HepG2 (cell line): Measurements from ENCODE around the gene HUNK. TPM values are rescaled to one million over a fixed set of nuclear protein-coding genes. Genes with fewer than 3 reads are reported as not detected.
A peak's percentile ranks its signal among the peaks of the same experiment; 100 is the strongest.

ENCODE experiments used
- ATAC-seq: fragments of 200-7000 bp; cut with Tn5 transposase; 3 replicates; pipeline ENCODE4 v1.9.1; 2020; ENCODE audit warnings: mild to moderate bottlenecking, moderate library complexity
- BruUV-seq: library from RNA; stranded (reverse); fragments of 400-500 nt; replicated peaks from 2 replicates; lab custom pipeline; 2021; lab: Mats Ljungman, UMichigan
- CTCF ChIA-PET: fragments of 300-600 bp; formaldehyde crosslinking; extraction: SDS; loops from one replicate; lab custom pipeline; 2021; ENCODE audit warnings: low total read pairs, inconsistent platforms, low intra/inter-chr PET ratio; lab: Yijun Ruan, JAX
- POLR2A ChIA-PET: fragments of 350-600 bp; sonication (Branson Sonifier 250); formaldehyde crosslinking; loops from one replicate; lab custom pipeline; 2020; ENCODE audit warnings: antibody characterized with exemption, inconsistent platforms; lab: Yijun Ruan, JAX
- DNase-seq: peaks from one replicate; pipeline ENCODE4 v3.0.0-alpha.2; 2015; ENCODE audit warnings: low spot score
- FAIRE-seq: peaks from 3 replicates; lab custom pipeline; 2011; peaks lifted over from hg19 to GRCh38; lab: Jason Lieb, UNC
- H2AFZ ChIP-seq: one replicate; pipeline ENCODE4 v1.6.1; 2011; ENCODE audit warnings: low read length, inconsistent platforms
- H3K27ac ChIP-seq: fragments of 300-600 bp; 3 replicates; pipeline ENCODE4 v1.8.0; 2011; ENCODE audit warnings: mixed run types, mild to moderate bottlenecking, mixed read lengths, low read length, inconsistent platforms; ENCODE audit not compliant: insufficient read depth; ENCODE audit errors: extremely low read length
- H3K27me3 ChIP-seq, 2 experiments: fragments of 200-600 bp in 1 of 2; 2 replicates in 1 of 2; 3 replicates in 1 of 2; pipeline versions ENCODE4 v1.6.0 to v1.8.0; 2011; ENCODE audit warnings: low read length in 2 of 2, mild to moderate bottlenecking in 2 of 2, moderate library complexity in 2 of 2, inconsistent platforms in 1 of 2; ENCODE audit not compliant: insufficient read depth in 2 of 2, control insufficient read depth in 1 of 2
- H3K36me3 ChIP-seq, 2 experiments: fragments of 200-600 bp in 1 of 2; replicated peaks in 1 of 2; 2 replicates in 1 of 2; 3 replicates in 1 of 2; pipeline versions ENCODE4 v1.5.1 to v1.8.0; 2011; ENCODE audit warnings: low read length in 2 of 2, inconsistent platforms in 1 of 2; ENCODE audit not compliant: insufficient read depth in 2 of 2, control insufficient read depth in 1 of 2
- H3K4me1 ChIP-seq: 2 replicates; pipeline ENCODE4 v1.5.1; 2012; ENCODE audit warnings: low read length, inconsistent platforms; ENCODE audit not compliant: insufficient read depth
- H3K4me2 ChIP-seq: 2 replicates; pipeline ENCODE4 v1.6.0; 2011; ENCODE audit warnings: low read depth, low read length, inconsistent platforms
- H3K4me3 ChIP-seq, 3 experiments: fragments of 200-600 bp in 1 of 3; sonication (generic), shearing (Covaris generic) in 1 of 3; replicated peaks in 1 of 3; 2 replicates each; pipeline ENCODE4 v1.5.1; 2011 to 2016; ENCODE audit warnings: low read length in 3 of 3, inconsistent platforms in 2 of 3, low read depth in 2 of 3, mild to moderate bottlenecking in 2 of 3, control low read depth in 1 of 3, mixed read lengths in 1 of 3; ENCODE audit not compliant: insufficient read depth in 1 of 3
- H3K79me2 ChIP-seq: one replicate; pipeline ENCODE4 v1.6.1; 2011; ENCODE audit warnings: low read length, inconsistent platforms; ENCODE audit not compliant: insufficient read depth
- H3K9ac ChIP-seq: 2 replicates; pipeline ENCODE4 v1.6.0; 2011; ENCODE audit warnings: mild to moderate bottlenecking, low read depth, low read length, inconsistent platforms; ENCODE audit not compliant: insufficient read depth
- H3K9me3 ChIP-seq: 2 replicates; pipeline ENCODE4 v1.5.1; 2012; ENCODE audit warnings: mild to moderate bottlenecking, low read length
- H4K20me1 ChIP-seq: 2 replicates; pipeline ENCODE4 v1.6.0; 2011; ENCODE audit warnings: inconsistent platforms, mild to moderate bottlenecking, low read length, moderate library complexity; ENCODE audit not compliant: insufficient read depth
- ATRX ChIP-seq: sonication (generic); formaldehyde crosslinking; IDR thresholded peaks from 2 replicates; pipeline ENCODE4 v1.4.0; 2020; ENCODE audit warnings: missing genetic modification reagents, borderline replicate concordance
- BORCS8-MEF2B ChIP-seq: sonication (generic); formaldehyde crosslinking; IDR thresholded peaks from 2 replicates; pipeline ENCODE4 v1.8.0; 2022; ENCODE audit warnings: mild to moderate bottlenecking, missing genetic modification reagents
- BRCA1 ChIP-seq: sonication (generic); formaldehyde crosslinking; IDR thresholded peaks from 2 replicates; pipeline ENCODE4 v1.4.0; 2020; ENCODE audit warnings: missing genetic modification reagents
- CC2D1A ChIP-seq: sonication (generic); formaldehyde crosslinking; IDR thresholded peaks from 2 replicates; pipeline ENCODE4 v1.8.1; 2023; ENCODE audit warnings: mild to moderate bottlenecking, missing genetic modification reagents
- EED ChIP-seq: sonication (generic); formaldehyde crosslinking; IDR thresholded peaks from 2 replicates; pipeline ENCODE4 v1.5.0; 2020; ENCODE audit warnings: mild to moderate bottlenecking, missing genetic modification reagents
- HIC2 ChIP-seq: sonication (generic); formaldehyde crosslinking; IDR thresholded peaks from 2 replicates; pipeline ENCODE4 v1.9.0; 2022; ENCODE audit warnings: low read depth, missing genetic modification reagents
- KDM1A ChIP-seq: IDR thresholded peaks from 2 replicates; pipeline ENCODE4 v1.6.1; 2016; ENCODE audit warnings: missing compliant biosample characterization
- NR2F1 ChIP-seq, 2 experiments: fragments of 450-650 bp in 1 of 2; formaldehyde crosslinking in 1 of 2; IDR thresholded peaks; 2 replicates each; pipeline versions ENCODE4 v1.5.0 to v1.6.1; 2016 to 2020; ENCODE audit warnings: mild to moderate bottlenecking in 1 of 2, missing compliant biosample characterization in 1 of 2, missing genetic modification reagents in 1 of 2, moderate library complexity in 1 of 2
- PAX8 ChIP-seq: sonication (generic); formaldehyde crosslinking; IDR thresholded peaks from 2 replicates; pipeline ENCODE4 v1.8.0; 2022; ENCODE audit warnings: mild to moderate bottlenecking, missing genetic modification reagents, borderline replicate concordance
- SP140L ChIP-seq: sonication (generic); formaldehyde crosslinking; IDR thresholded peaks from 2 replicates; pipeline ENCODE4 v1.4.0; 2020; ENCODE audit warnings: missing genetic modification reagents, borderline replicate concordance
- SRSF1 ChIP-seq: fragments of 200-400 bp; formaldehyde crosslinking; optimal IDR thresholded peaks from 2 replicates; pipeline ENCODE3; 2017; ENCODE audit warnings: mild to moderate bottlenecking, low read depth, low read length, moderate library complexity
- TBX2 ChIP-seq: sonication (generic); formaldehyde crosslinking; IDR thresholded peaks from 2 replicates; pipeline ENCODE4 v1.5.0; 2020; ENCODE audit warnings: missing genetic modification reagents, mild to moderate bottlenecking, borderline replicate concordance
- USF2 ChIP-seq, 2 experiments: sonication (generic) in 1 of 2; formaldehyde crosslinking in 1 of 2; IDR thresholded peaks; 2 replicates each; pipeline versions ENCODE4 v1.5.1 to v1.6.1; 2011 to 2020; ENCODE audit warnings: borderline replicate concordance in 1 of 2, low read depth in 1 of 2, low read length in 1 of 2, mild to moderate bottlenecking in 1 of 2, missing genetic modification reagents in 1 of 2, moderate library complexity in 1 of 2
- ZBTB3 ChIP-seq: sonication (generic); formaldehyde crosslinking; IDR thresholded peaks from 2 replicates; pipeline ENCODE4 v1.4.0; 2020; ENCODE audit warnings: low read depth, mild to moderate bottlenecking, moderate library complexity, missing genetic modification reagents, borderline replicate concordance
- ZBTB38 ChIP-seq: sonication (generic); formaldehyde crosslinking; IDR thresholded peaks from 2 replicates; pipeline ENCODE4 v1.5.1; 2020; ENCODE audit warnings: mild to moderate bottlenecking, missing genetic modification reagents
- ZBTB42 ChIP-seq: sonication (generic); formaldehyde crosslinking; IDR thresholded peaks from 2 replicates; pipeline ENCODE4 v1.5.0; 2020; ENCODE audit warnings: mild to moderate bottlenecking, missing genetic modification reagents
- ZNF567 ChIP-seq: sonication (generic); formaldehyde crosslinking; IDR thresholded peaks from 2 replicates; pipeline ENCODE4 v1.8.1; 2023; ENCODE audit warnings: mild to moderate bottlenecking, missing genetic modification reagents, borderline replicate concordance
- ZNF598 ChIP-seq: sonication (generic); formaldehyde crosslinking; IDR thresholded peaks from 2 replicates; pipeline ENCODE4 v1.5.1; 2020; ENCODE audit warnings: mild to moderate bottlenecking, missing genetic modification reagents, borderline replicate concordance
- WGBS: methylation state at CpG from one replicate; pipeline ENCODE4 v1.1.6; 2017; ENCODE audit warnings: low lambda C conversion rate; 5-methylcytosine and 5-hydroxymethylcytosine counted together
- in situ Hi-C: cut with HindIII; loops from 2 replicates; pipeline ENCODE4 v1.10.0; 2017; ENCODE audit warnings: low pct_unique_long_range_greater_than_20kb; ENCODE audit not compliant: extremely low pct_ligation_motif_present
- intact Hi-C: fragments of 100-400 bp; cut with micrococcal nuclease; formaldehyde crosslinking; loops from one replicate; pipeline ENCODE4 v1.10.0; 2022; ENCODE audit not compliant: unreplicated experiment
- polyA plus RNA-seq, 8 experiments: library from polyadenylated mRNA; depleted of rRNA in 3 of 8; stranded (reverse) in 7 of 8; unstranded in 1 of 8; fragments of >200 nt; fragmentation: Illumina TruSeq in 4 of 8; extraction: Trizol in 4 of 8; gene quantifications; 2 replicates each; pipeline versions ENCODE4 v1.2.1 to v1.2.3, GENCODE V29; 2011 to 2016; ENCODE audit warnings: low read depth in 4 of 8, missing spikeins in 1 of 8, mixed read lengths in 1 of 8; ENCODE audit not compliant: insufficient read depth in 1 of 8
- total RNA-seq, 5 experiments: library from RNA; depleted of rRNA; stranded (reverse); fragments of >200 nt; fragmentation: Illumina TruSeq; extraction: Trizol; gene quantifications; 2 replicates each; pipeline ENCODE4 v1.2.3, GENCODE V29; 2016; ENCODE audit warnings: low read depth in 1 of 5

The HUNK gene
- total and polyA plus RNA-seq, 2 of the 13 experiments (the other 11 are each of a cell fraction or from before 2014, with no cell fraction given) = 1.8 to 1.9 TPM

GRCh38 chr21:31909153-31910073 is 36.6 kb downstream of the HUNK start:
- no peaks in the 10 kb centered on the region for H4K20me1 ChIP-seq
- no peak overlapping the region for H3K9ac ChIP-seq
- 78% methylated on average over 18 of the region's 18 CpGs for WGBS
- ATAC-seq = peak; percentile 62
- H3K27ac ChIP-seq = no peak overlapping the region
- peaks cover 73% of the 10 kb centered on the region for H3K4me1 ChIP-seq
- no peaks in the 10 kb centered on the region for H3K9me3 ChIP-seq
- H3K27me3 ChIP-seq = no peaks in the 10 kb centered on the region
- DNase-seq = no peak
- H2AFZ ChIP-seq = no peak overlapping the region
- H3K4me2 ChIP-seq = peak overlapping the region; percentile 79
- FAIRE-seq = peak; percentile 18
- ChIA-PET CTCF (no interaction called here), POLR2A (interaction anchor here (1.0 kb wide), 1 partner anchor 9 kb away, joined by 6 read pairs; no protein-coding TSS in a partner anchor)
- intact Hi-C loops = no loop called here
- peaks cover 20% of the 10 kb centered on the region for H3K79me2 ChIP-seq
- in situ Hi-C loops = loop anchor here (5.0 kb wide), 1 partner anchor 37 kb away; the partner anchor contains the start of gene HUNK
- H3K36me3 ChIP-seq = no peaks in the 10 kb centered on the region
- no peak overlapping the region for H3K4me3 ChIP-seq
- BruUV-seq = no TSS peak
- TF ChIP-seq ATRX (CRISPR knock-in tag) = no peak
- TF ChIP-seq SP140L = no peak
- TF ChIP-seq ZBTB3 (CRISPR knock-in tag) = no peak
- TF ChIP-seq KDM1A (CRISPR knock-in tag) = no peak
- no peak for TF ChIP-seq BORCS8-MEF2B (CRISPR knock-in tag)
- TF ChIP-seq ZBTB38 (CRISPR knock-in tag) = no peak
- TF ChIP-seq SRSF1 = no peak
- no peak for TF ChIP-seq HIC2 (CRISPR knock-in tag)
- no peak for TF ChIP-seq TBX2 (CRISPR knock-in tag)
- TF ChIP-seq CC2D1A (CRISPR knock-in tag) = no peak
- no peak for TF ChIP-seq PAX8 (CRISPR knock-in tag)
- TF ChIP-seq ZNF567 (CRISPR knock-in tag) = no peak
- no peak for TF ChIP-seq BRCA1
- TF ChIP-seq ZBTB42 (CRISPR knock-in tag) = no peak
- no peak for TF ChIP-seq NR2F1 (CRISPR knock-in tag; IDR thresholded peaks at IDR 0.05)
- TF ChIP-seq ZNF598 (CRISPR knock-in tag) = no peak
- TF ChIP-seq USF2 (IDR thresholded peaks at IDR 0.05; ENCODE audit: low read depth, low read length) = no peak
- no peak for TF ChIP-seq USF2 (CRISPR knock-in tag; IDR thresholded peaks at IDR 0.05; ENCODE audit: borderline replicate concordance)
- TF ChIP-seq EED (CRISPR knock-in tag) = no peak
